GM23338 (cell line): ENCODE data around the gene TPR. TPM values are rescaled to one million over a fixed set of nuclear protein-coding genes. Genes with fewer than 3 reads are reported as not detected.

Experiments
- ATAC-seq: fragments of 200-7000 bp; cut with Tn5 transposase; 3 replicates; pipeline ENCODE4 v1.9.1; 2020
- DNase-seq: peaks from one replicate; pipeline ENCODE4 v3.0.0-alpha.2; 2015; ENCODE audit warnings: low spot score
- H2AFZ ChIP-seq: fragments of 200-600 bp; sonication (generic); 2 replicates; pipeline ENCODE4 v1.8.0; 2016; ENCODE audit warnings: antibody characterized with exemption, mild to moderate bottlenecking, moderate library complexity
- H3F3A ChIP-seq: fragments of 200-600 bp; sonication (generic); replicated peaks from 2 replicates; pipeline ENCODE4 v1.8.0; 2017; ENCODE audit warnings: antibody characterized with exemption, mixed run types, low read depth
- H3K27ac ChIP-seq: fragments of 200-600 bp; sonication (generic); 2 replicates; pipeline ENCODE4 v1.6.1; 2016; ENCODE audit warnings: low read depth
- H3K27me3 ChIP-seq: fragments of 200-600 bp; sonication (generic); 2 replicates; pipeline ENCODE4 v1.8.0; 2016; ENCODE audit warnings: mild to moderate bottlenecking, mixed run types, moderate library complexity; ENCODE audit not compliant: insufficient read depth
- H3K36me3 ChIP-seq: fragments of 200-600 bp; sonication (generic); 2 replicates; pipeline ENCODE4 v1.8.0; 2016; ENCODE audit warnings: mild to moderate bottlenecking; ENCODE audit not compliant: insufficient read depth
- H3K4me1 ChIP-seq: fragments of 200-600 bp; sonication (generic); 2 replicates; pipeline ENCODE4 v1.8.0; 2016; ENCODE audit warnings: mild to moderate bottlenecking, moderate library complexity; ENCODE audit not compliant: insufficient read depth
- H3K4me2 ChIP-seq: fragments of 200-600 bp; sonication (generic); 2 replicates; pipeline ENCODE4 v1.7.1; 2017; ENCODE audit warnings: mixed run types
- H3K4me3 ChIP-seq: fragments of 200-600 bp; sonication (generic); 2 replicates; pipeline ENCODE4 v1.6.1; 2016; ENCODE audit warnings: mixed run types
- H3K79me2 ChIP-seq: fragments of 200-600 bp; sonication (generic); replicated peaks from 2 replicates; pipeline ENCODE4 v1.8.0; 2017; ENCODE audit warnings: mild to moderate bottlenecking; ENCODE audit not compliant: insufficient read depth
- H3K9me2 ChIP-seq: fragments of 200-600 bp; sonication (generic); 2 replicates; pipeline ENCODE4 v1.8.0; 2017; ENCODE audit not compliant: insufficient read depth
- H4K20me1 ChIP-seq: fragments of 200-600 bp; sonication (generic); replicated peaks from 2 replicates; pipeline ENCODE4 v1.8.0; 2017; ENCODE audit warnings: mild to moderate bottlenecking; ENCODE audit not compliant: insufficient read depth
- H3K27ac Mint-ChIP-seq: 2 replicates; pipeline ENCODE4 v1.8.0; 2020; ENCODE audit warnings: inconsistent platforms, mild to moderate bottlenecking, moderate library complexity, mixed read lengths
- H3K27me3 Mint-ChIP-seq: 3 replicates; pipeline ENCODE4 v1.8.0; 2022; ENCODE audit warnings: low read depth, mild to moderate bottlenecking, moderate library complexity, mixed read lengths, inconsistent platforms; ENCODE audit not compliant: insufficient read depth, poor library complexity
- H3K36me3 Mint-ChIP-seq: 3 replicates; pipeline ENCODE4 v1.8.0; 2021; ENCODE audit warnings: low read depth, mild to moderate bottlenecking, inconsistent platforms, moderate library complexity, mixed read lengths
- H3K4me1 Mint-ChIP-seq: 3 replicates; pipeline ENCODE4 v1.8.0; 2020; ENCODE audit warnings: mild to moderate bottlenecking, inconsistent platforms, mixed read lengths
- H3K4me3 Mint-ChIP-seq: 3 replicates; pipeline ENCODE4 v1.8.0; 2021; ENCODE audit warnings: moderate library complexity, mild to moderate bottlenecking, inconsistent platforms, mixed read lengths
- H3K9me3 Mint-ChIP-seq: 3 replicates; pipeline ENCODE4 v1.8.0; 2020; ENCODE audit warnings: moderate library complexity, mild to moderate bottlenecking, inconsistent platforms, mixed read lengths
- CREB1 ChIP-seq: fragments of 250-450 bp; sonication (Bioruptor Pico); IDR thresholded peaks from 2 replicates; pipeline ENCODE4 v1.5.0; 2020; ENCODE audit warnings: low read depth, mild to moderate bottlenecking, moderate library complexity
- CTCF ChIP-seq, 2 experiments: fragments of 200-600 bp in 1 of 2; sonication (generic) in 1 of 2; conservative IDR thresholded peaks; 2 replicates each; pipeline versions ENCODE4 v1.5.1 to v1.6.1; 2016 to 2017; ENCODE audit warnings: antibody characterized with exemption in 2 of 2, low read depth in 2 of 2, mild to moderate bottlenecking in 2 of 2, moderate library complexity in 1 of 2
- ETS1 ChIP-seq: IDR thresholded peaks from 2 replicates; pipeline ENCODE4 v1.6.1; 2016; ENCODE audit warnings: antibody characterized with exemption
- EZH2 ChIP-seq: fragments of 200-600 bp; sonication (generic); IDR thresholded peaks from one replicate; pipeline ENCODE4 v1.8.0; 2017; ENCODE audit warnings: antibody characterized with exemption, mild to moderate bottlenecking, low read depth; ENCODE audit not compliant: unreplicated experiment
- EZH2phosphoT487 ChIP-seq: fragments of 200-600 bp; sonication (generic); IDR thresholded peaks from one replicate; pipeline ENCODE4 v1.8.1; 2018; ENCODE audit warnings: antibody characterized with exemption; ENCODE audit not compliant: unreplicated experiment
- JUNB ChIP-seq: IDR thresholded peaks from one replicate; pipeline ENCODE4 v1.6.1; 2016; ENCODE audit warnings: antibody characterized with exemption; ENCODE audit not compliant: unreplicated experiment
- NANOG ChIP-seq: IDR thresholded peaks from 2 replicates; pipeline ENCODE4 v1.6.1; 2016; ENCODE audit warnings: antibody characterized with exemption, borderline replicate concordance
- POLR2AphosphoS5 ChIP-seq: IDR thresholded peaks from 2 replicates; pipeline ENCODE4 v1.6.1; 2016; ENCODE audit warnings: antibody characterized with exemption, low read depth
- REST ChIP-seq: IDR thresholded peaks from one replicate; pipeline ENCODE4 v1.6.1; 2018; ENCODE audit warnings: antibody characterized with exemption; ENCODE audit not compliant: unreplicated experiment
- STAT1 ChIP-seq: IDR thresholded peaks from one replicate; pipeline ENCODE4 v1.6.1; 2016; ENCODE audit warnings: antibody characterized with exemption; ENCODE audit not compliant: unreplicated experiment
- ZNF114 ChIP-seq: fragments of 250-450 bp; sonication (Bioruptor Pico); IDR thresholded peaks from 2 replicates; pipeline ENCODE4 v1.5.0; 2020; ENCODE audit warnings: mild to moderate bottlenecking, moderate library complexity
- ZNF331 ChIP-seq: fragments of 250-450 bp; sonication (Bioruptor Pico); IDR thresholded peaks from 2 replicates; pipeline ENCODE4 v1.5.0; 2020; ENCODE audit warnings: low read depth, mild to moderate bottlenecking, moderate library complexity
- ZNF462 ChIP-seq: fragments of 250-450 bp; sonication (Bioruptor Pico); IDR thresholded peaks from 2 replicates; pipeline ENCODE4 v1.5.0; 2020; ENCODE audit warnings: mild to moderate bottlenecking, moderate library complexity
- polyA plus RNA-seq: library from polyadenylated mRNA; unstranded; fragments of >200 nt; fragmentation: Nextera tagmentation; extraction: Ambion mirVana; gene quantifications from 2 replicates; pipeline ENCODE4 v1.2.1, GENCODE V29; 2016
- total RNA-seq: library from RNA; depleted of rRNA; stranded (reverse); fragments of >200 nt; shearing (Covaris generic); gene quantifications from 2 replicates; pipeline ENCODE4 v1.2.3, GENCODE V29; 2014

The TPR gene
- total and polyA plus RNA-seq, 2 experiments from 2014 or later, result 108 to 220 TPM

- H3K27me3 ChIP-seq, result no peaks in the 10 kb centered on the region
- Mint-ChIP-seq H3K4me1 (no peaks in the 10 kb centered on the region), H3K4me3 (no peak overlapping the region), H3K27ac (no peak overlapping the region), H3K36me3 (no peaks in the 10 kb centered on the region), H3K27me3 (no peaks in the 10 kb centered on the region), H3K9me3 (no peaks in the 10 kb centered on the region)
- TF ChIP-seq STAT1, result no peak
- TF ChIP-seq JUNB, result no peak
- no peak for TF ChIP-seq REST
- no peak for TF ChIP-seq NANOG
- TF ChIP-seq ZNF331 (CRISPR knock-in tag), result no peak
- TF ChIP-seq ETS1, result no peak
- TF ChIP-seq EZH2, result no peak
- TF ChIP-seq CTCF (conservative IDR thresholded peaks at IDR 0.05; ENCODE audit: low read depth in 2 of 2), result no peak
- TF ChIP-seq POLR2AphosphoS5, result no peak
- TF ChIP-seq ZNF114 (CRISPR knock-in tag), result no peak
- no peak for TF ChIP-seq EZH2phosphoT487
- TF ChIP-seq CREB1 (CRISPR knock-in tag), result no peak
- no peak for TF ChIP-seq ZNF462 (CRISPR knock-in tag)
- H3K27ac ChIP-seq, result no peak overlapping the region
- H4K20me1 ChIP-seq, result no peaks in the 10 kb centered on the region
- ATAC-seq (no peak), DNase-seq (no peak)
- H3K4me3 ChIP-seq, result no peak overlapping the region
- H3K4me2 ChIP-seq, result no peak overlapping the region
- H3K9me2 ChIP-seq, result no peaks in the 10 kb centered on the region
- no peaks in the 10 kb centered on the region for H3K36me3 ChIP-seq
- H3F3A ChIP-seq, result no peaks in the 10 kb centered on the region
- no peak overlapping the region for H2AFZ ChIP-seq
- no peaks in the 10 kb centered on the region for H3K79me2 ChIP-seq
- H3K4me1 ChIP-seq, result no peaks in the 10 kb centered on the region
Measured at GRCh38 chr1:186297439-186298045, 77.5 kb downstream of the TPR start.
